HL-60 (cell line): ENCODE data around the gene HHATL.

ENCODE experiments used
- DNase-seq, 2 experiments: peaks; one replicate each; pipeline ENCODE4 v3.0.0-alpha.2; 2010 to 2020; ENCODE audit warnings: low read depth in 1 of 2, low spot score in 1 of 2
- H3K27ac ChIP-seq: fragments of 250-450 bp; sonication (Bioruptor Pico); replicated peaks from 2 replicates; pipeline ENCODE4 v1.5.1; 2020; ENCODE audit warnings: mild to moderate bottlenecking, moderate library complexity
- H3K27me3 ChIP-seq: fragments of 250-450 bp; sonication (Bioruptor Pico); 2 replicates; pipeline ENCODE4 v1.5.1; 2021; ENCODE audit warnings: mild to moderate bottlenecking, moderate library complexity; ENCODE audit not compliant: insufficient read depth, poor library complexity, severe bottlenecking
- H3K4me3 ChIP-seq: replicated peaks from 2 replicates; pipeline ENCODE4 v1.5.1; 2011; ENCODE audit warnings: mild to moderate bottlenecking, control low read depth, low read length; ENCODE audit not compliant: insufficient read depth
- GABPA ChIP-seq: IDR thresholded peaks from 2 replicates; pipeline ENCODE4 v1.6.1; 2012; ENCODE audit warnings: low read depth
- POLR2AphosphoS5 ChIP-seq: IDR thresholded peaks from 2 replicates; pipeline ENCODE4 v1.6.1; 2012; ENCODE audit warnings: low read depth
- REST ChIP-seq: IDR thresholded peaks from 2 replicates; pipeline ENCODE4 v1.6.1; 2012; ENCODE audit warnings: low read depth; ENCODE audit not compliant: insufficient replicate concordance
- SPI1 ChIP-seq: IDR thresholded peaks from 2 replicates; pipeline ENCODE4 v1.6.1; 2012; ENCODE audit warnings: low read depth, mild to moderate bottlenecking, borderline replicate concordance
- TF ChIP-seq, protein P1 (sequence below): IDR thresholded peaks from one replicate; pipeline ENCODE4 v1.5.1; 2011; ENCODE audit warnings: low read length, control low read depth, inconsistent platforms; ENCODE audit not compliant: insufficient read depth

Gene HHATL

GRCh38 chr3:42729404-42730145, 27.0 kb upstream of the HHATL start:
- TF ChIP-seq GABPA (no peak), SPI1 (no peak), REST (no peak), POLR2AphosphoS5 (no peak)
- TF ChIP-seq, protein P1, sequence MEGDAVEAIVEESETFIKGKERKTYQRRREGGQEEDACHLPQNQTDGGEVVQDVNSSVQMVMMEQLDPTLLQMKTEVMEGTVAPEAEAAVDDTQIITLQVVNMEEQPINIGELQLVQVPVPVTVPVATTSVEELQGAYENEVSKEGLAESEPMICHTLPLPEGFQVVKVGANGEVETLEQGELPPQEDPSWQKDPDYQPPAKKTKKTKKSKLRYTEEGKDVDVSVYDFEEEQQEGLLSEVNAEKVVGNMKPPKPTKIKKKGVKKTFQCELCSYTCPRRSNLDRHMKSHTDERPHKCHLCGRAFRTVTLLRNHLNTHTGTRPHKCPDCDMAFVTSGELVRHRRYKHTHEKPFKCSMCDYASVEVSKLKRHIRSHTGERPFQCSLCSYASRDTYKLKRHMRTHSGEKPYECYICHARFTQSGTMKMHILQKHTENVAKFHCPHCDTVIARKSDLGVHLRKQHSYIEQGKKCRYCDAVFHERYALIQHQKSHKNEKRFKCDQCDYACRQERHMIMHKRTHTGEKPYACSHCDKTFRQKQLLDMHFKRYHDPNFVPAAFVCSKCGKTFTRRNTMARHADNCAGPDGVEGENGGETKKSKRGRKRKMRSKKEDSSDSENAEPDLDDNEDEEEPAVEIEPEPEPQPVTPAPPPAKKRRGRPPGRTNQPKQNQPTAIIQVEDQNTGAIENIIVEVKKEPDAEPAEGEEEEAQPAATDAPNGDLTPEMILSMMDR, result no peak
- DNase-seq, result no peak
- H3K27ac ChIP-seq, result no peak overlapping the region
- H3K4me3 ChIP-seq, result no peak overlapping the region
- no peaks in the 10 kb centered on the region for H3K27me3 ChIP-seq

DNA sequence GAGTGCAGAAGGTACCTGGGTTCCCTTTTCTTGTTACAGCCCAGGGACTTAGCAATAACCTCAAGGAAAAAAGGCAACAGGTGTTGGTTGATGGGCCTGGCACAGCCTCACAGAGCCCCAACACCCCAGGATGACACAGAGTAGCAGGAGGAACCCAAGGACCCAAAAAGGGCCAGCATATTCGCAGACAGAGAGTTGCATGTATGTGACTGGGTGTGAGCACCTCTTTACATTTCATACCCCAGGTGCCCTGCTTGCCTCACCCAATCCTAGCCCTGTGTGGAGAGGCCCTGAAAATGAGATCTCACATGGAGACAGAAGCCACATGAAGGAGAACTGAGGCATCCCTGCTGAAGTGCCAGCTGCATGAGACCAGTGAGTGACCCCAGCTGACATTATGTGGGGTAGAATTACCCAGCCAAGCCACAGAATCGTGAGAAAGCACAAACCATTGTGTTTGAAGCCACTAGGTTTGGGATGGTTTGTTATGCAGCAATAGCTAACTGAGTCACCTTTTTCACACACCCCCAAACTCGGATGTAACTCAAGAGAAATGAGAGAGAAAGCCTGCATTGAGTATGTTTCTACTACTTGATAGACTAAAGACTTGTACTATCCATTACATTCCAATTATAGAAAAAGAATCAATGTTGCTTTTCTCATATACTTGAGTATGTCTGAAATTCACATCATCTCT, 26.2 kb upstream of the HHATL start:
- TF ChIP-seq, protein P1, result no peak
- TF ChIP-seq POLR2AphosphoS5 (no peak), REST (no peak), SPI1 (no peak), GABPA (no peak)
- H3K27me3 ChIP-seq, result no peaks in the 10 kb centered on the region
- no peak overlapping the region for H3K27ac ChIP-seq
- H3K4me3 ChIP-seq, result no peak overlapping the region
- DNase-seq, result no peak

DNA sequence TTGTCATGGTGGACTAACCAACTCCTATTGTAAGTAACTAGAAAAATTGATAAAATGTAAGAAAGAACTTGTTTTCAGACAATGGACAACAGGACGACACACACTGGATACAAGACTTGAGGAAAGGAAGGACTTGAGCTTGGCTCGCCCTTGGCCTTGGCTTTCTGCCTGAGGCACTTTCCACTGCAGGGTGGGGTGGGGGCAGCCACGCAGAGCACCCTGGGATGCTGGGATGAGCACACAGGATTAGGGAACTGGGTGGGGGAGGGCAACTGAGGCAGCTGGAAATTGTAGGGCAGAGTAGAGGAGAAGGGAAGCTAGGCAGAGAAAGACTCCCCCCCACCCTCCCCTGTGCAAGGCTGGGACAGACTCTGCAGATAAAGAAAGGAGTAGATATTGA, 25.5 kb upstream of the HHATL start:
- TF ChIP-seq POLR2AphosphoS5, result no peak
- TF ChIP-seq, protein P1, result no peak
- TF ChIP-seq REST, result no peak
- no peak for TF ChIP-seq SPI1
- TF ChIP-seq GABPA, result no peak
- H3K27ac ChIP-seq, result no peak overlapping the region
- no peaks in the 10 kb centered on the region for H3K27me3 ChIP-seq
- DNase-seq, result no peak
- no peak overlapping the region for H3K4me3 ChIP-seq
